Activated CD4-positive, alpha-beta T cell treated with anti-CD3 and anti-CD28 coated beads, Interleukin-2, amount 50 U/mL, for 4 hours (primary cell): ENCODE data around the gene SBSN.

Experiments used
- DNase-seq, 2 experiments: peaks; one replicate each; pipeline ENCODE4 v3.0.0-alpha.2; 2020

The SBSN gene

GRCh38 chr19:35528218-35529038 is at the start of gene SBSN:
Gene SBSN (minus strand): TSS chr19:35528311. CDS start chr19:35528281, 30 bp downstream.
- DNase-seq = no peak

GRCh38 chr19:35571406-35571965 is 43.4 kb upstream of the SBSN start:
- DNase-seq = no peak

GRCh38 chr19:35569281-35569781 is 41.2 kb upstream of the SBSN start:
- no peak for DNase-seq

GRCh38 chr19:35566738-35567137 is 38.6 kb upstream of the SBSN start:
- no peak for DNase-seq

- no peak for DNase-seq
These were observed 37.1 kb upstream of the SBSN start for GRCh38 chr19:35565016-35565856.

- DNase-seq = no peak
These were observed 35.2 kb upstream of the SBSN start, which contains the start of gene ATP4A for GRCh38 chr19:35563207-35563829. Gene ATP4A (minus strand): TSS chr19:35563658. CDS start chr19:35563629, 29 bp downstream.

GRCh38 chr19:35562776-35563175 is 34.7 kb upstream of the SBSN start:
- no peak for DNase-seq

- no peak for DNase-seq
These were observed 34.2 kb upstream of the SBSN start for GRCh38 chr19:35562336-35562735.

- no peak for DNase-seq
These were observed 33.3 kb upstream of the SBSN start for GRCh38 chr19:35561436-35561835.

- DNase-seq = no peak
These were observed 32.6 kb upstream of the SBSN start for GRCh38 chr19:35560677-35561076.

- DNase-seq = no peak
These were observed 32.2 kb upstream of the SBSN start for GRCh38 chr19:35560271-35560670.

GRCh38 chr19:35559781-35560180 is 31.7 kb upstream of the SBSN start:
- DNase-seq = no peak

- DNase-seq = no peak
These were observed 31.2 kb upstream of the SBSN start for GRCh38 chr19:35559281-35559659.

- DNase-seq = no peak
These were observed 30.5 kb upstream of the SBSN start for GRCh38 chr19:35558400-35559280.

GRCh38 chr19:35557539-35558399 is 29.7 kb upstream of the SBSN start:
- DNase-seq = peak; percentile 39 to 47

- DNase-seq = no peak
These were observed 28.9 kb upstream of the SBSN start for GRCh38 chr19:35556846-35557538.

- DNase-seq = no peak
These were observed 28.0 kb upstream of the SBSN start for GRCh38 chr19:35556025-35556590.

- no peak for DNase-seq
These were observed 27.3 kb upstream of the SBSN start for GRCh38 chr19:35555301-35556005.

GRCh38 chr19:35554076-35554475 is 26.0 kb upstream of the SBSN start:
- DNase-seq = no peak
